A673 (cell line): ENCODE measurements around the gene PPP1R18. TPM values are rescaled to one million over a fixed set of nuclear protein-coding genes. Genes with fewer than 3 reads are reported as not detected.

Experiments
- BruUV-seq: library from RNA; stranded (reverse); fragments of 400-500 nt; replicated peaks from 2 replicates; lab custom pipeline; 2021; lab: Mats Ljungman, UMichigan
- CTCF ChIA-PET: fragments of 300-600 bp; sonication (Branson Sonifier 250); formaldehyde crosslinking; loops from one replicate; lab custom pipeline; 2022; ENCODE audit warnings: antibody characterized with exemption; lab: Charles Lee
- POLR2A ChIA-PET: fragments of 300-600 bp; sonication (Branson Sonifier 250); formaldehyde crosslinking; loops from one replicate; lab custom pipeline; 2022; ENCODE audit warnings: antibody characterized with exemption; ENCODE audit not compliant: low non-redundant PET; lab: Charles Lee
- DNase-seq: peaks from one replicate; pipeline ENCODE4 v3.0.0-alpha.2; 2015; ENCODE audit warnings: low spot score
- H3K27ac ChIP-seq: fragments of 200-600 bp; sonication (generic); 2 replicates; pipeline ENCODE4 v1.5.1; 2016; ENCODE audit warnings: mixed run types, low read depth, mild to moderate bottlenecking, mixed read lengths, antibody characterized with exemption, low read length; ENCODE audit not compliant: poor library complexity, severe bottlenecking
- H3K27me3 ChIP-seq: fragments of 200-600 bp; sonication (generic); replicated peaks from 2 replicates; pipeline ENCODE4 v1.6.1; 2017; ENCODE audit warnings: mixed run types, low read depth, mild to moderate bottlenecking, mixed read lengths, antibody characterized with exemption, low read length; ENCODE audit not compliant: insufficient read depth, poor library complexity
- H3K36me3 ChIP-seq: fragments of 200-600 bp; sonication (generic); 2 replicates; pipeline ENCODE4 v1.6.1; 2016; ENCODE audit warnings: mixed run types, mild to moderate bottlenecking, mixed read lengths, antibody characterized with exemption, low read length; ENCODE audit not compliant: insufficient read depth, poor library complexity, severe bottlenecking
- H3K4me1 ChIP-seq: fragments of 200-600 bp; sonication (generic); 2 replicates; pipeline ENCODE4 v1.6.1; 2017; ENCODE audit warnings: mixed run types, mild to moderate bottlenecking, mixed read lengths, antibody characterized with exemption, low read length; ENCODE audit not compliant: insufficient read depth, poor library complexity, severe bottlenecking
- H3K4me3 ChIP-seq: fragments of 200-600 bp; sonication (generic); 2 replicates; pipeline ENCODE4 v1.5.1; 2016; ENCODE audit warnings: low read depth, mixed run types, mild to moderate bottlenecking, mixed read lengths, low read length; ENCODE audit not compliant: poor library complexity, severe bottlenecking
- H3K9me3 ChIP-seq: fragments of 200-600 bp; sonication (generic); 2 replicates; pipeline ENCODE4 v1.6.1; 2016; ENCODE audit warnings: mixed run types, low read depth, mild to moderate bottlenecking, mixed read lengths, antibody characterized with exemption, low read length; ENCODE audit not compliant: poor library complexity, severe bottlenecking
- CTCF ChIP-seq: fragments of 300-800, 200-600 bp; sonication (generic); conservative IDR thresholded peaks from 2 replicates; pipeline ENCODE4 v1.5.1; 2017; ENCODE audit warnings: low read depth, mild to moderate bottlenecking, antibody characterized with exemption, low read length, moderate library complexity, mixed read lengths
- EZH2 ChIP-seq: fragments of 200-600 bp; sonication (generic); IDR thresholded peaks from 2 replicates; pipeline ENCODE4 v1.6.1; 2017; ENCODE audit warnings: borderline replicate concordance, low read depth, mild to moderate bottlenecking, mixed read lengths, antibody characterized with exemption, low read length; ENCODE audit not compliant: poor library complexity, severe bottlenecking
- intact Hi-C: fragments of 100-400 bp; cut with micrococcal nuclease; formaldehyde crosslinking; loops from one replicate; pipeline ENCODE4 v1.10.0; 2022; ENCODE audit not compliant: unreplicated experiment
- total RNA-seq: library from RNA; stranded (reverse); gene quantifications from 2 replicates; pipeline ENCODE4 v1.2.3, GENCODE V29; 2021

Gene PPP1R18
- total RNA-seq, 1 experiment from 2014 or later: 50.3 TPM

DNA sequence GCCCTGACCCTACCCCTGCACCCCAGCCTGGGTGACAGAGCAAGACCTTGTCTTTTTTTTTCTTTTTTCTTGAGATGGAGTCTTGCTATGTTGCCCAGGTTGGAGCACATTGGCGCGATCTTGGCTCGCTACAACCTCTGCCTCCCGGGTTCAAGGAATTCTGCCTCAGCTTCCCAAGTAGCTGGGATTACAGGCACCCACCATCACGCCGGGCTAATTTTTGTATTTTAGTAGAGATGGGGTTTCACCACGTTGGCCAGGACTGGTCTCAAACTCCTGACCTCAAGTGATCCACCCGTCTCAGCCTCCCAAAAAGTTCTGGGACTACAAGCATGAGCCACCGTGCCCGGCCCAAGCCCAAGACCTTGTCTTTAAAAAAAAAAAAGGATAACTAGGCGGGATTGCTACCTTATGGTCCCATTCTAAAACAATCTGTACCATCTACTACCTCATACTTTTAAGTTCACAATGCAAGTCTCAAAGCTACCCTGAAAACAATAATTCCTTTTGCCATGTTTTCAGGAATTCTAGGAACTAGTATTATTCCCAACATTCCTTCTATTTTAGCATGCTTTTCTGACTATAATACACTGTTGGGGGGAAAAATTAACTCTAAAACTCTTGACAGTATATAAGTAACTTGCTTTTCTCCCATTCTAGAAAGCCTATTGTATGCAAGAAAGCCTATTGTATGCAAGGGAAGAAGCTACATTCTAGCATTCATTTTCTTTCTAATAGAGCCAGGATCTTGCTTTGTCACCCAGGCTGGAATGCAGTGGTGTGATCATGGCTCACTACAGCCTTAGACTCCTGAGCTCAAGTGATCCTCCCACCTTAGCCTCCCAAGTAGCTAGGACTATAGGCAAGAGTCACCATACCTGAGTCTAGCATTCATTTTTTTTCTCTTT is 40.3 kb upstream of the PPP1R18 start:
- no peaks in the 10 kb centered on the region for H3K9me3 ChIP-seq
- no TSS peak for BruUV-seq
- H3K36me3 ChIP-seq: peaks cover 65% of the 10 kb centered on the region
- H3K27me3 ChIP-seq: no peaks in the 10 kb centered on the region
- H3K4me1 ChIP-seq: peaks cover 26% of the 10 kb centered on the region
- POLR2A ChIA-PET: interaction anchor here (0.5 to 0.7 kb wide), 4 partner anchors 9 to 573 kb away, joined by 3 to 4 read pairs (median 4); partner anchors contain the start of gene MDC1
- peak; percentile 22 for DNase-seq
- H3K27ac ChIP-seq: peak overlapping the region; percentile 51
- intact Hi-C loops: loop anchor here (5.0 kb wide), 2 partner anchors 151 to 361 kb away; no protein-coding TSS in a partner anchor
- CTCF ChIA-PET: interaction anchor here (0.6 to 1.0 kb wide), 3 partner anchors 9 to 361 kb away, joined by 3 to 8 read pairs (median 5); no protein-coding TSS in a partner anchor
- no peak overlapping the region for H3K4me3 ChIP-seq
- TF ChIP-seq CTCF (no peak), EZH2 (no peak)

DNA sequence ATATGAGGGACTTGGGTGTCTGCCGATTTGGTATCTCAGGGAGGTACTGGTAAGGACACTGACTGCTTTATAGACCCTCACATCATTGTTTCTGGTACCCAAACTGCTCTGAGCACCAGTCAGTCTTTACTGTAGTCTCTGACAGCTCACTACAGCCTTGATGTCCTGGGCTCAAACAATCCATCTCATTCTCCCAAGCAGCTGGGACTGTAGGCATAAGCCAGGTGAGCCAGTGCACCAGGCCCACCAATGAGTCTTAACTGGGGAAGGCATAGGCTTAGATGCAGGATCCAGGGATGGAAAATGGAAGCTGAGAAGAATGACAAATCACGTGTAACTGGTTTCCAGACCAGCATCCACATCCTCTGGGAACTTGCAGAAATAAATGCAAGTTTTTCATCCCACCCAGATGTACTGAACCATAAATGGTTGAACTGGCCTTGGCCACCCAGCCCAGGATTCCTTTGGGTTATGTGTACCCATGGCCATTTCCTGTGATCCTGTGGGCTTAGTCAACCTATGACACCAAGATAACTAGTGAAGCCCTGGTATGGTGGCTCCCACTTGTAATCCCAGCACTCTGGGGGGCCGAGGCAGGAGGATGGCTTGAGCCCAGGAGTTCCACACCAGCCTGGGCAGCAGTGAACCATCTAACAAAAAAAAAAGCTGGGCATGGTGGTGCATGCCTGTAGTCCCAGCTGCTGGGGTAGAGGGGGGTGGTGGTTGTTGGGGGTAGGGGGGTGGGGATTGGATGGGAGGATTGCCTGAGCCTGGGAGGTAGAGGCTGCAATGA is 39.5 kb upstream of the PPP1R18 start:
- H3K36me3 ChIP-seq: peaks cover 68% of the 10 kb centered on the region
- H3K27ac ChIP-seq: no peak overlapping the region
- no peak overlapping the region for H3K4me3 ChIP-seq
- no peaks in the 10 kb centered on the region for H3K9me3 ChIP-seq
- BruUV-seq: no TSS peak
- CTCF ChIA-PET: no interaction called here
- peak; percentile 54 for DNase-seq
- intact Hi-C loops: loop anchor here (5.0 kb wide), 2 partner anchors 151 to 361 kb away; no protein-coding TSS in a partner anchor
- TF ChIP-seq EZH2 (no peak), CTCF (no peak)
- H3K27me3 ChIP-seq: no peaks in the 10 kb centered on the region
- peaks cover 25% of the 10 kb centered on the region for H3K4me1 ChIP-seq
- POLR2A ChIA-PET: interaction anchor here (0.6 kb wide), 2 partner anchors 87 to 252 kb away, joined by 4 read pairs; no protein-coding TSS in a partner anchor
